ENCODE data around the gene SPATA33. TPM values are rescaled to one million over a fixed set of nuclear protein-coding genes. Genes with fewer than 3 reads are reported as not detected.

The SPATA33 gene
- total and polyA plus RNA-seq, 10 of the 15 experiments (the other 5 are each of a cell fraction or from before 2014, with no cell fraction given), result 1.1 to 15.8 (median 7.6) TPM

DNA sequence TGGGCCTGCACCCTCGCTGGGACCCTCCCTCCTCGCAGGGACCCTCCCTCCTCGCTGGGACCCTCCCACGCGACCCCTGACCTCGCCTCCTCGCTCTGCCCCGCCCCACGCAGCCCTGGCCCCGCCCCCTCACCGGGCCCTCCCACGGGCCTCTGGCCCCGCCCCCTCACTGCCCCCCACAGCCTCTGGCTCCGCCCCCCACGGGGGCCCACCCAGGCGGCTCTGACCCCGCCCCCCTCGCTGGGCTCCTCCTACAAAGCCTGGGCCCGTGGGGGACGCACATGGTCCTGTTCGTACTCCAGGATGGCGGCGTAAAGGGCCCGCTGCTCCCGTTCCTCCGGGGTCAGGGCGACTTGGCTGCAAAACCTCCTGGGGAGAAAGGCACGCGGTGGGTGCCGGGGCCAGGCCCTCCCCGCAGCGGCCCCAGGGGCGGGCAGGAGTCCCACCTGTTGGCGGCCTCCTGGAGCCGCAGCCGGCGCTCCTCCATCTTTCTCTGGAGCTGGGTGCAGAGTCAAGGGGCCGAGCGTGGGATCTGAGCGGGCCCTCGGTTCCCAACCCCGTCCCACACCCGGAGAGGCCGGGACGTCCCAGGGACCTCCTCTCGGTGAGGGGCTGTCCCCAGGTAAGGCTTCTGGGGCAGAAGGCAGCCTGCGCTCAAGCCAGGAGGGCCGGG lies 54.1 kb downstream of the SPATA33 start (continued):
- TF ChIP-seq TCF12 (IDR thresholded peaks at IDR 0.05; ENCODE audit: low read depth, low read length), result no peak
- no peak for TF ChIP-seq ASH2L (IDR thresholded peaks at IDR 0.05; ENCODE audit: borderline replicate concordance, low read depth)
- TF ChIP-seq RELA (IDR thresholded peaks at IDR 0.05; ENCODE audit: borderline replicate concordance, partially characterized antibody), result no peak
- no peak for TF ChIP-seq SMAD5 (IDR thresholded peaks at IDR 0.05; ENCODE audit: low read depth)
- TF ChIP-seq MEF2A (IDR thresholded peaks at IDR 0.05; ENCODE audit: insufficient read depth, low read depth, low read length), result no peak
- TF ChIP-seq, protein P1, sequence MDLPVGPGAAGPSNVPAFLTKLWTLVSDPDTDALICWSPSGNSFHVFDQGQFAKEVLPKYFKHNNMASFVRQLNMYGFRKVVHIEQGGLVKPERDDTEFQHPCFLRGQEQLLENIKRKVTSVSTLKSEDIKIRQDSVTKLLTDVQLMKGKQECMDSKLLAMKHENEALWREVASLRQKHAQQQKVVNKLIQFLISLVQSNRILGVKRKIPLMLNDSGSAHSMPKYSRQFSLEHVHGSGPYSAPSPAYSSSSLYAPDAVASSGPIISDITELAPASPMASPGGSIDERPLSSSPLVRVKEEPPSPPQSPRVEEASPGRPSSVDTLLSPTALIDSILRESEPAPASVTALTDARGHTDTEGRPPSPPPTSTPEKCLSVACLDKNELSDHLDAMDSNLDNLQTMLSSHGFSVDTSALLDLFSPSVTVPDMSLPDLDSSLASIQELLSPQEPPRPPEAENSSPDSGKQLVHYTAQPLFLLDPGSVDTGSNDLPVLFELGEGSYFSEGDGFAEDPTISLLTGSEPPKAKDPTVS (IDR thresholded peaks at IDR 0.05; ENCODE audit: low read depth, low read length), result no peak
- no peak for TF ChIP-seq NFYA (IDR thresholded peaks at IDR 0.05; ENCODE audit: borderline replicate concordance, low read depth, low read length)
- 0 out of 2 replicates have a peak, but pooled peaks have one; percentile 22 for TF ChIP-seq EED (IDR thresholded peaks at IDR 0.05; ENCODE audit: low read depth)
- no peak for TF ChIP-seq IKZF2 (IDR thresholded peaks at IDR 0.05)
- TF ChIP-seq RB1 (IDR thresholded peaks at IDR 0.05; ENCODE audit: borderline replicate concordance), result peak; percentile 41; the same call in 1 of the 2 replicates
- no peak for TF ChIP-seq WRNIP1 (IDR thresholded peaks at IDR 0.05; ENCODE audit: borderline replicate concordance, low read depth, low read length)
- TF ChIP-seq, protein P2, sequence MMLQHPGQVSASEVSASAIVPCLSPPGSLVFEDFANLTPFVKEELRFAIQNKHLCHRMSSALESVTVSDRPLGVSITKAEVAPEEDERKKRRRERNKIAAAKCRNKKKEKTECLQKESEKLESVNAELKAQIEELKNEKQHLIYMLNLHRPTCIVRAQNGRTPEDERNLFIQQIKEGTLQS (IDR thresholded peaks at IDR 0.05; ENCODE audit: borderline replicate concordance, extremely low read depth, low read depth, low read length), result no peak
- TF ChIP-seq DPF2 (IDR thresholded peaks at IDR 0.05), result peak; percentile 45; the same call in 1 of the 2 replicates
- TF ChIP-seq SRF (IDR thresholded peaks at IDR 0.05; ENCODE audit: low read depth in 2 of 2, low read length in 2 of 2), result no peak
- TF ChIP-seq SMC3 (IDR thresholded peaks at IDR 0.05; ENCODE audit: borderline replicate concordance, low read length), result no peak
- TF ChIP-seq, protein P3, sequence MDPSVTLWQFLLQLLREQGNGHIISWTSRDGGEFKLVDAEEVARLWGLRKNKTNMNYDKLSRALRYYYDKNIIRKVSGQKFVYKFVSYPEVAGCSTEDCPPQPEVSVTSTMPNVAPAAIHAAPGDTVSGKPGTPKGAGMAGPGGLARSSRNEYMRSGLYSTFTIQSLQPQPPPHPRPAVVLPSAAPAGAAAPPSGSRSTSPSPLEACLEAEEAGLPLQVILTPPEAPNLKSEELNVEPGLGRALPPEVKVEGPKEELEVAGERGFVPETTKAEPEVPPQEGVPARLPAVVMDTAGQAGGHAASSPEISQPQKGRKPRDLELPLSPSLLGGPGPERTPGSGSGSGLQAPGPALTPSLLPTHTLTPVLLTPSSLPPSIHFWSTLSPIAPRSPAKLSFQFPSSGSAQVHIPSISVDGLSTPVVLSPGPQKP (IDR thresholded peaks at IDR 0.05; ENCODE audit: low read depth, low read length), result no peak
- peak; percentile 44 for TF ChIP-seq IKZF1 (conservative IDR thresholded peaks at IDR 0.05)
- TF ChIP-seq ESRRA (IDR thresholded peaks at IDR 0.05; ENCODE audit: low read length), result no peak
- TF ChIP-seq RCOR1 (conservative IDR thresholded peaks at IDR 0.05; ENCODE audit: low read depth, low read length), result no peak
- TF ChIP-seq ZNF207 (IDR thresholded peaks at IDR 0.05; ENCODE audit: borderline replicate concordance), result no peak
- TF ChIP-seq BMI1 (IDR thresholded peaks at IDR 0.05; ENCODE audit: borderline replicate concordance), result no peak
- no peak for TF ChIP-seq SIX5 (IDR thresholded peaks at IDR 0.05; ENCODE audit: low read depth, low read length, severe bottlenecking)
- TF ChIP-seq STAT3 (IDR thresholded peaks at IDR 0.05; ENCODE audit: low read depth, low read length), result no peak
- no peak for TF ChIP-seq KDM1A (IDR thresholded peaks at IDR 0.05; ENCODE audit: borderline replicate concordance)
- TF ChIP-seq NFYB (IDR thresholded peaks at IDR 0.05; ENCODE audit: insufficient read depth, low read depth, low read length), result no peak
- TF ChIP-seq, protein P4, sequence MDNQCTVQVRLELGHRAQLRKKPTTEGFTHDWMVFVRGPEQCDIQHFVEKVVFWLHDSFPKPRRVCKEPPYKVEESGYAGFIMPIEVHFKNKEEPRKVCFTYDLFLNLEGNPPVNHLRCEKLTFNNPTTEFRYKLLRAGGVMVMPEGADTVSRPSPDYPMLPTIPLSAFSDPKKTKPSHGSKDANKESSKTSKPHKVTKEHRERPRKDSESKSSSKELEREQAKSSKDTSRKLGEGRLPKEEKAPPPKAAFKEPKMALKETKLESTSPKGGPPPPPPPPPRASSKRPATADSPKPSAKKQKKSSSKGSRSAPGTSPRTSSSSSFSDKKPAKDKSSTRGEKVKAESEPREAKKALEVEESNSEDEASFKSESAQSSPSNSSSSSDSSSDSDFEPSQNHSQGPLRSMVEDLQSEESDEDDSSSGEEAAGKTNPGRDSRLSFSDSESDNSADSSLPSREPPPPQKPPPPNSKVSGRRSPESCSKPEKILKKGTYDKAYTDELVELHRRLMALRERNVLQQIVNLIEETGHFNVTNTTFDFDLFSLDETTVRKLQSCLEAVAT (IDR thresholded peaks at IDR 0.05), result no peak

All from GM12878 (cell line).